KMS-11 (cell line): ENCODE results near the gene C1QL4.
A peak's percentile ranks its signal among the peaks of the same experiment; 100 is the strongest.

Source experiments
- H2AFZ ChIP-seq: fragments of 200-600 bp; sonication (generic); 2 replicates; pipeline ENCODE4 v1.6.1; 2016; ENCODE audit warnings: antibody characterized with exemption, mixed run types, low read depth
- H3K27ac ChIP-seq: fragments of 200-600 bp; sonication (generic); 2 replicates; pipeline ENCODE4 v1.6.1; 2016; ENCODE audit warnings: mild to moderate bottlenecking, mixed run types
- H3K27me3 ChIP-seq: fragments of 200-600 bp; sonication (generic); 2 replicates; pipeline ENCODE4 v1.6.1; 2017; ENCODE audit warnings: mild to moderate bottlenecking, low read depth, mixed run types, moderate library complexity; ENCODE audit not compliant: insufficient read depth
- H3K36me3 ChIP-seq: fragments of 200-600 bp; sonication (generic); 2 replicates; pipeline ENCODE4 v1.6.1; 2017; ENCODE audit warnings: mild to moderate bottlenecking, mixed run types; ENCODE audit not compliant: insufficient read depth
- H3K4me1 ChIP-seq: fragments of 200-600 bp; sonication (generic); 2 replicates; pipeline ENCODE4 v1.6.1; 2016; ENCODE audit warnings: mild to moderate bottlenecking, low read depth, mixed run types; ENCODE audit not compliant: poor library complexity, severe bottlenecking
- H3K4me2 ChIP-seq: fragments of 200-600 bp; sonication (generic); 2 replicates; pipeline ENCODE4 v1.7.0; 2016; ENCODE audit warnings: mild to moderate bottlenecking, mixed run types
- H3K4me3 ChIP-seq: fragments of 200-600 bp; sonication (generic); IDR thresholded peaks from 2 replicates; pipeline ENCODE4 v1.6.1; 2017; ENCODE audit warnings: low read depth, low read length, mixed read lengths; ENCODE audit not compliant: insufficient read depth
- H3K79me2 ChIP-seq: fragments of 200-600 bp; sonication (generic); 2 replicates; pipeline ENCODE4 v1.6.1; 2016; ENCODE audit warnings: low read depth, mixed run types; ENCODE audit not compliant: insufficient read depth
- H3K9ac ChIP-seq: fragments of 200-600 bp; sonication (generic); 2 replicates; pipeline ENCODE4 v1.6.1; 2016; ENCODE audit warnings: mild to moderate bottlenecking, mixed run types
- H4K20me1 ChIP-seq: fragments of 200-600 bp; sonication (generic); 2 replicates; pipeline ENCODE4 v1.6.1; 2016; ENCODE audit warnings: mild to moderate bottlenecking, mixed run types; ENCODE audit not compliant: insufficient read depth
- CTCF ChIP-seq: fragments of 200-600 bp; sonication (generic); conservative IDR thresholded peaks from 2 replicates; pipeline ENCODE4 v1.6.1; 2017; ENCODE audit warnings: low read depth, mild to moderate bottlenecking, antibody characterized with exemption, low read length, moderate library complexity, mixed read lengths

The C1QL4 gene

GRCh38 chr12:49366096-49366651 lies 29.2 kb upstream of the C1QL4 start:
- Histone ChIP-seq H3K4me3 (no peak overlapping the region), H3K36me3 (no peaks in the 10 kb centered on the region), H3K4me1 (peaks cover 43% of the 10 kb centered on the region), H4K20me1 (peaks cover 2% of the 10 kb centered on the region; the same call in 1 of the 2 replicates), H3K27ac (peak overlapping the region; percentile 81), H2AFZ (peak overlapping the region; percentile 86), H3K9ac (peak overlapping the region; percentile 93), H3K4me2 (peak overlapping the region; percentile 85), H3K79me2 (peaks cover 47% of the 10 kb centered on the region), H3K27me3 (no peaks in the 10 kb centered on the region)
- TF ChIP-seq CTCF: no peak

GRCh38 chr12:49365542-49365941 lies 28.6 kb upstream of the C1QL4 start:
- Histone ChIP-seq H4K20me1 (no peaks in the 10 kb centered on the region; the same call in 1 of the 2 replicates), H3K79me2 (peaks cover 40% of the 10 kb centered on the region), H3K4me2 (peak overlapping the region; percentile 85), H3K27me3 (no peaks in the 10 kb centered on the region), H2AFZ (peak overlapping the region; percentile 86), H3K4me1 (peaks cover 37% of the 10 kb centered on the region), H3K36me3 (no peaks in the 10 kb centered on the region), H3K9ac (peak overlapping the region; percentile 93; the same call in 1 of the 2 replicates), H3K4me3 (no peak overlapping the region), H3K27ac (peak overlapping the region; percentile 81)
- no peak for TF ChIP-seq CTCF

- no peak for TF ChIP-seq CTCF
- H3K4me1 ChIP-seq: peaks cover 31% of the 10 kb centered on the region
- H3K79me2 ChIP-seq: peaks cover 35% of the 10 kb centered on the region
- H3K4me2 ChIP-seq: peak overlapping the region; percentile 85
- H4K20me1 ChIP-seq: no peaks in the 10 kb centered on the region; the same call in 1 of the 2 replicates
- no peaks in the 10 kb centered on the region for H3K27me3 ChIP-seq
- peak overlapping the region; percentile 81; the same call in 1 of the 2 replicates for H3K27ac ChIP-seq
- H3K9ac ChIP-seq: no peak overlapping the region
- H3K36me3 ChIP-seq: no peaks in the 10 kb centered on the region
- H2AFZ ChIP-seq: peak overlapping the region; percentile 86; the same call in 1 of the 2 replicates
- H3K4me3 ChIP-seq: no peak overlapping the region
These were observed 28.0 kb upstream of the C1QL4 start for GRCh38 chr12:49364989-49365388.

GRCh38 chr12:49362077-49362476 lies 25.1 kb upstream of the C1QL4 start:
- H3K4me3 ChIP-seq: no peak overlapping the region
- no peak overlapping the region for H3K9ac ChIP-seq
- H3K27ac ChIP-seq: no peak overlapping the region
- no peaks in the 10 kb centered on the region for H3K36me3 ChIP-seq
- no peaks in the 10 kb centered on the region for H3K27me3 ChIP-seq
- H2AFZ ChIP-seq: no peak overlapping the region
- TF ChIP-seq CTCF: no peak
- H3K4me2 ChIP-seq: no peak overlapping the region
- peaks cover 18% of the 10 kb centered on the region; the same call in 1 of the 2 replicates for H3K79me2 ChIP-seq
- peaks cover 29% of the 10 kb centered on the region for H3K4me1 ChIP-seq
- no peaks in the 10 kb centered on the region for H4K20me1 ChIP-seq
